Measurements from ENCODE around the gene LDLRAD2. TPM values are rescaled to one million over a fixed set of nuclear protein-coding genes. Genes with fewer than 3 reads are reported as not detected.

LDLRAD2 gene
- total RNA-seq, 1 experiment from 2014 or later = not detected

- POLR2A ChIA-PET = no interaction called here
- no peak overlapping the region for H3K9ac ChIP-seq (ENCODE audit: low read length)
These were observed 58.5 kb downstream of the LDLRAD2 start for GRCh38 chr1:21870611-21871010.

GRCh38 chr1:21871943-21872342 lies 59.9 kb downstream of the LDLRAD2 start:
- Histone ChIP-seq H3K79me2 (ENCODE audit: insufficient read depth, low read length) (no peaks in the 10 kb centered on the region), H3K9ac (ENCODE audit: low read length) (no peak overlapping the region), H3K27ac (ENCODE audit: low read depth, low read length) (no peak overlapping the region), H3K9me2 (ENCODE audit: insufficient read depth) (no peaks in the 10 kb centered on the region), H3K4me3 (replicated peaks in 1 of 2; ENCODE audit: low read depth in 1 of 2, low read length in 2 of 2) (no peak overlapping the region), H3K4me2 (ENCODE audit: low read length) (peak overlapping the region; percentile 45), H3K27me3 (ENCODE audit: insufficient read depth, low read length) (no peaks in the 10 kb centered on the region), H4K20me1 (ENCODE audit: insufficient read depth) (no peaks in the 10 kb centered on the region), H2AFZ (ENCODE audit: low read depth, low read length, poor library complexity, severe bottlenecking) (no peak overlapping the region), H3K36me3 (ENCODE audit: control insufficient read depth in 1 of 2, insufficient read depth in 2 of 2, low read length in 2 of 2) (peaks cover 0 to 2% of the 10 kb centered on the region in 2 experiments; a peak in 1 of 4 replicates), H3K9me3 (ENCODE audit: control insufficient read depth in 1 of 2, insufficient read depth in 1 of 2, low read depth in 1 of 2, low read length in 2 of 2) (no peaks in the 10 kb centered on the region), H3K4me1 (ENCODE audit: control insufficient read depth in 1 of 2, insufficient read depth in 2 of 2, low read length in 2 of 2) (peaks cover 20 to 30% of the 10 kb centered on the region in 2 experiments)
- DNase-seq (ENCODE audit: low read depth, low spot score) = no peak
- intact Hi-C loops (cut with micrococcal nuclease) = loop anchor here (5.0 kb wide), 1 partner anchor 90 kb away; no protein-coding TSS in a partner anchor
- no peak for TF ChIP-seq EGR1 (IDR thresholded peaks at IDR 0.05; ENCODE audit: low read depth)
- TF ChIP-seq SRF (IDR thresholded peaks at IDR 0.05; ENCODE audit: low read depth) = no peak
- no peak for TF ChIP-seq ZNF274 (IDR thresholded peaks at IDR 0.05; ENCODE audit: low read depth, low read length)
- TF ChIP-seq SP1 (IDR thresholded peaks at IDR 0.05; ENCODE audit: low read depth) = peak; percentile 41; the same call in 1 of the 2 replicates
- TF ChIP-seq FOSL1 (IDR thresholded peaks at IDR 0.05; ENCODE audit: low read depth) = peak; percentile 63; the same call in 1 of the 2 replicates
- no peak for TF ChIP-seq RAD21 (IDR thresholded peaks at IDR 0.05; ENCODE audit: low read depth)
- TF ChIP-seq MAX (IDR thresholded peaks at IDR 0.05) = peak; percentile 93
- TF ChIP-seq ELF1 (IDR thresholded peaks at IDR 0.05; ENCODE audit: borderline replicate concordance, low read depth) = no peak
- peak; percentile 35; the same call in 1 of the 2 replicates for TF ChIP-seq POLR2AphosphoS5 (IDR thresholded peaks at IDR 0.05; ENCODE audit: low read depth, low read length)
- TF ChIP-seq JUND (IDR thresholded peaks at IDR 0.05) = peak; percentile 51; the same call in 1 of the 2 replicates
- ChIA-PET RAD21 (ENCODE audit: low non-redundant PET in 1 of 2, low total read pairs in 2 of 2, uncharacterized antibody in 2 of 2, unreplicated experiment in 2 of 2) (no interaction called here), POLR2A (no interaction called here), CTCF (no interaction called here)
- ATAC-seq = peak; percentile 66
- no TSS peak for BruUV-seq (replicated peaks)

More at GRCh38 chr1:21870611-21871010, 58.5 kb downstream of the LDLRAD2 start:
- Histone ChIP-seq H3K27me3 (ENCODE audit: insufficient read depth, low read length) (no peaks in the 10 kb centered on the region), H3K9me3 (ENCODE audit: control insufficient read depth in 1 of 2, insufficient read depth in 1 of 2, low read depth in 1 of 2, low read length in 2 of 2) (no peaks in the 10 kb centered on the region), H3K4me1 (ENCODE audit: control insufficient read depth in 1 of 2, insufficient read depth in 2 of 2, low read length in 2 of 2) (peaks cover 20 to 30% of the 10 kb centered on the region in 2 experiments), H4K20me1 (ENCODE audit: insufficient read depth) (no peaks in the 10 kb centered on the region), H3K79me2 (ENCODE audit: insufficient read depth, low read length) (no peaks in the 10 kb centered on the region), H3K4me3 (replicated peaks in 1 of 2; ENCODE audit: low read depth in 1 of 2, low read length in 2 of 2) (no peak overlapping the region), H3K27ac (ENCODE audit: low read depth, low read length) (no peak overlapping the region), H3K4me2 (ENCODE audit: low read length) (no peak overlapping the region), H2AFZ (ENCODE audit: low read depth, low read length, poor library complexity, severe bottlenecking) (no peak overlapping the region), H3K36me3 (ENCODE audit: control insufficient read depth in 1 of 2, insufficient read depth in 2 of 2, low read length in 2 of 2) (no peaks in the 10 kb centered on the region; a peak in 1 of 4 replicates), H3K9me2 (ENCODE audit: insufficient read depth) (no peaks in the 10 kb centered on the region)
- intact Hi-C loops (cut with micrococcal nuclease) = loop anchor here (5.0 kb wide), 1 partner anchor 92 kb away; no protein-coding TSS in a partner anchor
- TF ChIP-seq FOSL1 (IDR thresholded peaks at IDR 0.05; ENCODE audit: low read depth) = no peak
- no peak for TF ChIP-seq ZNF274 (IDR thresholded peaks at IDR 0.05; ENCODE audit: low read depth, low read length)
- TF ChIP-seq CBX3 (IDR thresholded peaks at IDR 0.05; ENCODE audit: low read depth) = no peak
- no peak for TF ChIP-seq SIN3A (IDR thresholded peaks at IDR 0.05; ENCODE audit: low read depth)
- no peak for TF ChIP-seq JUND (IDR thresholded peaks at IDR 0.05)
- no peak for TF ChIP-seq SRF (IDR thresholded peaks at IDR 0.05; ENCODE audit: low read depth)
- TF ChIP-seq ATF3 (IDR thresholded peaks at IDR 0.05) = no peak
- no peak for TF ChIP-seq EZH2 (IDR thresholded peaks at IDR 0.05)
- no peak for TF ChIP-seq POLR2A (IDR thresholded peaks at IDR 0.05; ENCODE audit: borderline replicate concordance, extremely low read depth, insufficient read depth, insufficient read length)
- no peak for TF ChIP-seq RAD21 (IDR thresholded peaks at IDR 0.05; ENCODE audit: low read depth)
- no peak for TF ChIP-seq MAX (IDR thresholded peaks at IDR 0.05)
- TF ChIP-seq POLR2AphosphoS5 (IDR thresholded peaks at IDR 0.05; ENCODE audit: low read depth, low read length) = no peak
- TF ChIP-seq SP1 (IDR thresholded peaks at IDR 0.05; ENCODE audit: low read depth) = no peak
- TF ChIP-seq EZH2phosphoT487 (IDR thresholded peaks at IDR 0.05; ENCODE audit: borderline replicate concordance) = no peak
- ChIA-PET CTCF (no interaction called here), RAD21 (ENCODE audit: low non-redundant PET in 1 of 2, low total read pairs in 2 of 2, uncharacterized antibody in 2 of 2, unreplicated experiment in 2 of 2) (no interaction called here)
- no peak for DNase-seq (ENCODE audit: low read depth, low spot score)
- no peak for ATAC-seq
- no TSS peak for BruUV-seq (replicated peaks)

All from HCT116 (cell line).